NCI-H1417 treated with DMSO at 0.1 percent for 48 hours (cell line): Measurements from ENCODE around the gene PKNOX2.

Source experiments
- DNase-seq: peaks from one replicate; lab custom pipeline; 2025; lab: John Stamatoyannopoulos, UW

PKNOX2 gene

GRCh38 chr11:125154378-125155099, 10.0 kb upstream of the PKNOX2 start:
- no peak for DNase-seq

GRCh38 chr11:125155100-125155444, 9.5 kb upstream of the PKNOX2 start:
- no peak for DNase-seq

- no peak for DNase-seq
These were observed 8.8 kb upstream of the PKNOX2 start for GRCh38 chr11:125155767-125156166.

- DNase-seq: no peak
These were observed 8.0 kb upstream of the PKNOX2 start for GRCh38 chr11:125156346-125157117.

- DNase-seq: no peak
These were observed 7.3 kb upstream of the PKNOX2 start for GRCh38 chr11:125157118-125157733.

- peak; percentile 4 for DNase-seq
These were observed 6.4 kb upstream of the PKNOX2 start for GRCh38 chr11:125157953-125158680.

GRCh38 chr11:125162743-125163142, 1.8 kb upstream of the PKNOX2 start:
- DNase-seq: no peak

- no peak for DNase-seq
These were observed 1.0 kb upstream of the PKNOX2 start for GRCh38 chr11:125163431-125164063.

- no peak for DNase-seq
These were observed 495 bp upstream of the PKNOX2 start for GRCh38 chr11:125164091-125164421.

- no peak for DNase-seq
These were observed 726 bp downstream of the PKNOX2 start for GRCh38 chr11:125165111-125165842.

GRCh38 chr11:125165843-125166763, 1.6 kb downstream of the PKNOX2 start:
- no peak for DNase-seq

- DNase-seq: no peak
These were observed 2.3 kb downstream of the PKNOX2 start for GRCh38 chr11:125166764-125167291.

GRCh38 chr11:125167292-125167953, 2.9 kb downstream of the PKNOX2 start:
- DNase-seq: no peak

- DNase-seq: no peak
These were observed 3.6 kb downstream of the PKNOX2 start for GRCh38 chr11:125167954-125168835.

- DNase-seq: no peak
These were observed 4.4 kb downstream of the PKNOX2 start for GRCh38 chr11:125168918-125169456.

- no peak for DNase-seq
These were observed 5.5 kb downstream of the PKNOX2 start for GRCh38 chr11:125170001-125170509.

- no peak for DNase-seq
These were observed 6.0 kb downstream of the PKNOX2 start for GRCh38 chr11:125170510-125171031.

- DNase-seq: no peak
These were observed 7.4 kb downstream of the PKNOX2 start for GRCh38 chr11:125171974-125172373.
